Epithelial cell of proximal tubule (primary cell): ENCODE data around the gene FTO. TPM values are rescaled to one million over a fixed set of nuclear protein-coding genes. Genes with fewer than 3 reads are reported as not detected.
A peak's percentile ranks its signal among the peaks of the same experiment; 100 is the strongest.
"Not testable (repeated sequence)": the region's sequence is repeated elsewhere in the genome, so short reads cannot be mapped to it uniquely, and the experiment has no call there.

Experiments used
- DNase-seq: peaks from one replicate; pipeline ENCODE4 v3.0.0-alpha.2; 2011; ENCODE audit warnings: low read depth
- H3K4me3 ChIP-seq: 2 replicates; pipeline ENCODE4 v1.5.1; 2011; ENCODE audit warnings: low read depth, mild to moderate bottlenecking, low read length
- CTCF ChIP-seq: conservative IDR thresholded peaks from 2 replicates; pipeline ENCODE4 v1.5.1; 2012; ENCODE audit warnings: low read depth, mild to moderate bottlenecking, low read length
- total RNA-seq: library from RNA; depleted of rRNA; stranded (reverse); fragments of >200 nt; gene quantifications from 2 replicates; pipeline ENCODE4 v1.2.3, GENCODE V29; 2015

Gene FTO
- total RNA-seq, 1 donor from 2014 or later = 62.7 TPM

DNA sequence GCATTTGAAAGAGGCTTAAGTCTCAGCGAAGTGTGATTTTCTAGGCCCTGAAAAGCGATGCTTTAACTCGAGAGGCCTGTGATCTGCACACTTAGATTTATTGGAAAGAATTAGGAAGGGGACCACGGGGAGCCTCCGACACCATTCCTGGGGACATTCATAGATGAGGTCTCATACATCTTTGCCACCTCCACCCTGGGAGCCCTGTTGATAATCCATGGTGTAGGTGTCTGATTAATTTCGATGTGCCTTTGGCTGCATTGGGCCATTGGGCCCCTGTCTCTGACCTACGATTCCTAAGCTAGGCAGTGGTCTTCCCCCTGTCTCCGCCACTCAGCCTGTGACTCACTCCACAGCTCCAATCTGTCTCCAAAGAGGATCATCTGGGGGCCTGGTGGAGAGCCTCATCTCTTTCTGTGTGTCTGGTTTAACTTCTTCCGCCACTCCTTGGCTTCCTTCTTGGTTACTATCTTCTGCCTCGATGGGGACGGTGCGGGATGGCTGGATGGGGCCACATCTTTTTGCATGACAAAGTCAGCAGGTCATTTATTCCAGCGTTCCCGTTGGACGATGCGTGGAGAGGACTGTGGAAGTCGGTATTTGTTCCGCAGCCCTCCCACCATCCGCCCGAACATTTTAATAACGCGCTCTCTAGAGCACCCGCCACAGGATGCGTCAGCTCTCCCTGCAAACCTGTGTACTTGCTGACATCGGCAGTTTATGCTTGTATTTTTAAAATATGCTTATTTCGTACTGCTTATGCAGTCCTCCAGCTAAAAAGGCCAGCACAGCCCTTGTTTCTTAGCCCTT is 473.3 kb downstream of the FTO start:
- no peak overlapping the region for H3K4me3 ChIP-seq
- DNase-seq = no peak
- no peak for TF ChIP-seq CTCF

DNA sequence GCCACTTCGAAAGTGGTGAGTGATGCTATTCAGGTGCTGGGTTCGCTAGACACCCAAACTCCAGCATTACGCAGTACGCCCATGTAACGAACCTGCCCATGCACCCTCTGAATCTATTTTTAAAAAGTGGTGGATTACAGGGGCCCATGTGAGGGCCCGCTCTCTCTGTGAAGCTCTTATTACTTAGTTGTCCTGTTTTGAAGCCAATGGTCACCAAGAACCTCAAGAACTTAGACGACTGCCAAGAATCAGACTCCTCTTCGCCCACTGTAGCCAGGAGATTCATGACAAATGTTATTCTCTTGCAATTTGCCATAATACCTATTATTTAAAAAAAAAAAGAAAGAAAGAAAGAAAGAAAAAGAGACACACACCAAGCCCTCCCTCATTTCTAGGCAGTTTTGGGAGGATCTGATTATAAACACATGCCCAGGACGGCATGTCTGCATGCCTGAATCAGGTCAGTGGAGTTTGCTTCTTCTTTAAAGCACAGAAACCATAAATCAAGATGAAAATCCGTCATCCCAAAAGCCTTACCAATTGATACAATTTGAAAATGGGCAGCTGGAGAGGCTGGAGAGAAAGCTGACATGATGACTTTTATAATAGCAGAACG is 474.0 kb downstream of the FTO start:
- no peak overlapping the region for H3K4me3 ChIP-seq
- DNase-seq = no peak
- no peak for TF ChIP-seq CTCF

DNA sequence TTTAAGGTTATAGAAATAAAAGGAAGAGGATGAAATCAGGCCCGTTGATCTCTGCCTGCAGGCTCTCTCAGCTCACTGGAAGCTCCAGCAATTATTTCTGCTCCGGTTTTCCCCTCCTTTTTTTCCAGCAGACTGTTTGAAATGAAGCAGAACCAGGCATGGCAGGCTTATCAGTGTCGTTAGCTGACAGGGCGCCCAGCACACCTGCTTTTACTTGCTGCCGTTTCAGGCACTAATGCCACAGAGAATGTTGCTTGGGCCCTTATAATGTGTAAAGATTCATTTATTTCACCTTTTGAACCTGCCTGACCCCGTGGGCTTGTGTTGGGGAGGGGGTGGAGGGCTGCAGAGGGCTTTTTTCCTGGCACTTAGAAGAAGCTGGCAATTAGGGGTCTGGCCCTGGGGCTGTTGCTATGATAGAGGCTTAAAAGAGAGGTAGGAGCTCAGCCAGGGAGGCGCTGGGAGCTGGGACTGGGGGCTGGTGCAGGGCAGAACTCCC is 474.6 kb downstream of the FTO start:
- H3K4me3 ChIP-seq = no peak overlapping the region
- DNase-seq = no peak
- TF ChIP-seq CTCF = no peak

DNA sequence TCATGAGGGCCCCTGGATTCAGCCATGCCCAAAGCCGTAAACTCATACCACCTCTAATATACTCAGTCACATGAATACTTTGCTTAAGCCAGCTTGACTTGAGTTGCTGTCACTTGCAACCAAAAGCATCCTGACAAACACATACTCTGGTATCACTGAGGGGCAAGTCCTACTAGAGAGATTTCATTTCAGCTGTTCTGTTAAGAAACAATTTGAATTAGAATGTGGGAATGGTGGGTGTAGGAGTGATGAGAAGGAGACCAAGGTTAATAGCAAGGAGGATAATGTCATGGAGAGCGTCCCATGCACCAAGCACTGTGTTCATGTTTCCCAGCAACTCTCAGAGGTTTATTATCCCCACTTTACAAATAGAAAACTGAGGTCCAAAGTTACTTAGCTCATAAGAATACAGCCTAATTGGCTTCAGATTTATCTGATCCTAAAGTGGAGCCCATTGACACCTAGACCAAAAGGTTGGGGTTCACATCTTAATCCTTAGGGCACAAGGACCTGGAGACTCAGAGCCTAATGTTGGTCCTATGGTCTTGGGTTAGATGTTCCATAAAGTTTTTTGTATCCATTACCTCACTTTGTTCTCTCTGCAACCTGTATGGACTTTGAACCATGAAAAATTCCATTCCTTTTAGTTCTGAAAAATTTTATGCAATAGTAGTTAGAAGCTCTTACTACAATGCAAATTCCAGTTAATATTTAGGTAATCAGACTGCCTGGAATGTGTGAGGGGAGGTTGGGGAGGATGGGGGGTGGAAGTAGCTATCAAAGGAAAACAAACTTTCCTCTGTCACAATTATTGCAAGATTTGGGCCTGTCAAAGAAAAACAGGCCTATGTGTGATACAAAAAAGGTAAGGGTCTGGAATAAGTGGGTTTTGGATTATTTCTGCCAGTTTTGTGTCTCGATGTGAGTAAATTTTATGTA is 476.7 kb downstream of the FTO start:
- H3K4me3 ChIP-seq = no peak overlapping the region
- no peak for TF ChIP-seq CTCF
- peak; percentile 84 for DNase-seq

- H3K4me3 ChIP-seq, DNase-seq: not testable (repeated sequence)
These were observed 477.9 kb downstream of the FTO start for GRCh38 chr16:54181683-54182329.

- no peak for DNase-seq
- H3K4me3 ChIP-seq = no peak overlapping the region
- no peak for TF ChIP-seq CTCF
These were observed 481.1 kb downstream of the FTO start for GRCh38 chr16:54185045-54185444.

DNA sequence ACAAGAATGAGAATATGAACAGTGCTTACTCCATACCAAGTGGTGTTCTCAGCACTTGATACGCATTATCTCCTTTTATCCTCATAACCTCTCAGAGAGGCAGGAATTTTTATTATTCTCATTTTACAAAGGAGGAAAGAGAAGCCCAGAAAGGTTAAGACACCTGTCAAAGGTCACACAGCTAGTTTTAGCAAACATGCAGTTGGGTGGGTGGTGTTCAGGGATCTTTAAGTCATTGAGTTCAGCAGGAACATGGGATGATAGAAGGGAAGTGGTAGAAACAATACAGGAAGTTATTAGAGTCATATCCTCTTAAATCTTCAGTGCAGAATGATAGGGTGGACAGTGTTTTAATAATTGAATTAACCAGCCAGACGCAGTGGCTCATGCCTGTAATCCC is 487.2 kb downstream of the FTO start:
- no peak for TF ChIP-seq CTCF
- no peak for DNase-seq
- H3K4me3 ChIP-seq = no peak overlapping the region
